ENCODE data around the gene FOXN3.

GRCh38 chr14:89112720-89113119 lies 304.3 kb downstream of the FOXN3 start:
- TF ChIP-seq POLR2A (IDR thresholded peaks at IDR 0.05), result no peak
- TF ChIP-seq, protein P1, sequence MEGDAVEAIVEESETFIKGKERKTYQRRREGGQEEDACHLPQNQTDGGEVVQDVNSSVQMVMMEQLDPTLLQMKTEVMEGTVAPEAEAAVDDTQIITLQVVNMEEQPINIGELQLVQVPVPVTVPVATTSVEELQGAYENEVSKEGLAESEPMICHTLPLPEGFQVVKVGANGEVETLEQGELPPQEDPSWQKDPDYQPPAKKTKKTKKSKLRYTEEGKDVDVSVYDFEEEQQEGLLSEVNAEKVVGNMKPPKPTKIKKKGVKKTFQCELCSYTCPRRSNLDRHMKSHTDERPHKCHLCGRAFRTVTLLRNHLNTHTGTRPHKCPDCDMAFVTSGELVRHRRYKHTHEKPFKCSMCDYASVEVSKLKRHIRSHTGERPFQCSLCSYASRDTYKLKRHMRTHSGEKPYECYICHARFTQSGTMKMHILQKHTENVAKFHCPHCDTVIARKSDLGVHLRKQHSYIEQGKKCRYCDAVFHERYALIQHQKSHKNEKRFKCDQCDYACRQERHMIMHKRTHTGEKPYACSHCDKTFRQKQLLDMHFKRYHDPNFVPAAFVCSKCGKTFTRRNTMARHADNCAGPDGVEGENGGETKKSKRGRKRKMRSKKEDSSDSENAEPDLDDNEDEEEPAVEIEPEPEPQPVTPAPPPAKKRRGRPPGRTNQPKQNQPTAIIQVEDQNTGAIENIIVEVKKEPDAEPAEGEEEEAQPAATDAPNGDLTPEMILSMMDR (IDR thresholded peaks at IDR 0.05), result no peak
